ENCODE data around the gene KCNIP4. TPM values are rescaled to one million over a fixed set of nuclear protein-coding genes. Genes with fewer than 3 reads are reported as not detected.
A peak's percentile ranks its signal among the peaks of the same experiment; 100 is the strongest.

The KCNIP4 gene
- total RNA-seq, 4 donors from 2014 or later: 0.19 TPM; not detected in 3

DNA sequence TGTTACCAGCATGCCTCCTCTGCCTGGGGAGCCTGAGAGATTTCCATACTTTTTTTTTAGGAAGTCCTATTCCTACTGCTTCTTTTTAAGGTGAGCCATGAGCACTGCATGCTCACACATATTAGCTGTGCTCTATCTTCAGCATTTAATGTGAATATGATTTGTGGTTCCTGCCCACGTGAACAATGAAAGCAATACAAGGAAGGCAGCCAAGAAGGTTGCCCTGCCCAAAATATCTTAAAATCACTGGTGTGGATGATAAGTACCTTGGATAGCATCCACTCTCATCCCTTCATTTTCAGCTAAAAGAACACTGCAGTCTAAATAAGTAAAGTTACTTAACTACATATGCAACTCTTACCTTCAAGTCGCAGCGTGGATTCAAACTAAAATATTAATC is 640.9 kb downstream of the KCNIP4 start:
- Histone ChIP-seq H3K4me3 (no peak overlapping the region), H3K4me1 (no peaks in the 10 kb centered on the region), H3K36me3 (no peaks in the 10 kb centered on the region), H3K27ac (no peak overlapping the region), H3K9me3 (no peaks in the 10 kb centered on the region), H3K27me3 (peaks cover 0 to 16% (median 0%) of the 10 kb centered on the region in 4 donors)
- WGBS, 2 donors: 56 to 69% methylated on average over 3 of the region's 3 CpGs
- DNase-seq: no peak
- intact Hi-C loops (cut with DNase I): no loop called here
- TF ChIP-seq, protein P1, sequence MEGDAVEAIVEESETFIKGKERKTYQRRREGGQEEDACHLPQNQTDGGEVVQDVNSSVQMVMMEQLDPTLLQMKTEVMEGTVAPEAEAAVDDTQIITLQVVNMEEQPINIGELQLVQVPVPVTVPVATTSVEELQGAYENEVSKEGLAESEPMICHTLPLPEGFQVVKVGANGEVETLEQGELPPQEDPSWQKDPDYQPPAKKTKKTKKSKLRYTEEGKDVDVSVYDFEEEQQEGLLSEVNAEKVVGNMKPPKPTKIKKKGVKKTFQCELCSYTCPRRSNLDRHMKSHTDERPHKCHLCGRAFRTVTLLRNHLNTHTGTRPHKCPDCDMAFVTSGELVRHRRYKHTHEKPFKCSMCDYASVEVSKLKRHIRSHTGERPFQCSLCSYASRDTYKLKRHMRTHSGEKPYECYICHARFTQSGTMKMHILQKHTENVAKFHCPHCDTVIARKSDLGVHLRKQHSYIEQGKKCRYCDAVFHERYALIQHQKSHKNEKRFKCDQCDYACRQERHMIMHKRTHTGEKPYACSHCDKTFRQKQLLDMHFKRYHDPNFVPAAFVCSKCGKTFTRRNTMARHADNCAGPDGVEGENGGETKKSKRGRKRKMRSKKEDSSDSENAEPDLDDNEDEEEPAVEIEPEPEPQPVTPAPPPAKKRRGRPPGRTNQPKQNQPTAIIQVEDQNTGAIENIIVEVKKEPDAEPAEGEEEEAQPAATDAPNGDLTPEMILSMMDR (IDR thresholded peaks at IDR 0.05): no peak
- no peak for TF ChIP-seq POLR2A (IDR thresholded peaks at IDR 0.05)

DNA sequence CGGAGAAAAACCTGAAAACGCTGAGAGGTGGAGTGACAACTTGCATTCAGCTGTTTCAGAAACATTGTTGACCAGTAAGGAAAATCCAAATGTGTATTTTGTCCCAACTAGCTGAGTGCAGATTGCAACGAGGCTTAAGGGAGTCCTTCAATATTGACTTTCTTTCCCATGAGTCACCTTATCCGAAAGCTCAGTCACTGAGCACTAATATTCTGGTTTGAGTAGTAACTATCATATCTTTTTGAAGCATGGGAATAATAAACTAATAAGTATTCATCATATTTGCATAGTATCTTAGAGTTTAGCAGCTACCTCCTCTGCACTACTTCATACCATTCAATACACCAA is 644.1 kb downstream of the KCNIP4 start:
- TF ChIP-seq, protein P1 (IDR thresholded peaks at IDR 0.05): no peak
- no peak for TF ChIP-seq POLR2A (IDR thresholded peaks at IDR 0.05)
- 14 to 15% methylated on average over 3 to 4 of the region's 4 CpGs for WGBS, 2 donors
- intact Hi-C loops (cut with DNase I): no loop called here
- Histone ChIP-seq H3K36me3 (no peaks in the 10 kb centered on the region), H3K9me3 (no peaks in the 10 kb centered on the region), H3K27me3 (peaks cover 0 to 22% (median 0%) of the 10 kb centered on the region in 4 donors), H3K4me1 (no peaks in the 10 kb centered on the region), H3K27ac (no peak overlapping the region), H3K4me3 (no peak overlapping the region)
- no peak for DNase-seq

DNA sequence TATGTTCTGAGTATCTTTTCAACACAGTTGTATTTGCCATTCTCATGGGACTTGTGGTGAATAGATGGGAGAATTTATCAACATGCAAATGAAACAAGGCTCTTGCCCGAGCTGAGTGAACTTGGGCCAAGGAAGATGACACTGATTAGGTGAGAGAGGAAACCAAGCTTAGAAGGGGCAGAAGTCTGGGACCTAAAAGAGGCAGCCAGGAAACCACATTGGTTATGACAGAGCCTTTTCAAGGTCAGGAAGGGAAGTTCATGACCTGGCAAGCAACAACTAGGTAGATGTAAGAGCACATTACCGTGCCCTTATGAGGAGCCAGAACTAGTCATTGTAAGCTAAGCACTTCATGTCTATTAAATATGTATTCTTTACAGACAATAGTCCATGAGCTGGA is 658.0 kb downstream of the KCNIP4 start:
- no peak overlapping the region for H3K4me3 ChIP-seq
- H3K9me3 ChIP-seq: no peaks in the 10 kb centered on the region
- intact Hi-C loops (cut with DNase I): no loop called here
- H3K36me3 ChIP-seq: no peaks in the 10 kb centered on the region
- TF ChIP-seq, protein P1 (IDR thresholded peaks at IDR 0.05): no peak
- no peak for TF ChIP-seq POLR2A (IDR thresholded peaks at IDR 0.05)
- WGBS, 2 donors: 21 to 44% methylated on average over 2 of the region's 2 CpGs
- H3K27me3 ChIP-seq: no peaks in the 10 kb centered on the region
- peak overlapping the region in 1 of 4 donors; percentile 6 for H3K27ac ChIP-seq
- no peak for DNase-seq
- H3K4me1 ChIP-seq: no peaks in the 10 kb centered on the region

DNA sequence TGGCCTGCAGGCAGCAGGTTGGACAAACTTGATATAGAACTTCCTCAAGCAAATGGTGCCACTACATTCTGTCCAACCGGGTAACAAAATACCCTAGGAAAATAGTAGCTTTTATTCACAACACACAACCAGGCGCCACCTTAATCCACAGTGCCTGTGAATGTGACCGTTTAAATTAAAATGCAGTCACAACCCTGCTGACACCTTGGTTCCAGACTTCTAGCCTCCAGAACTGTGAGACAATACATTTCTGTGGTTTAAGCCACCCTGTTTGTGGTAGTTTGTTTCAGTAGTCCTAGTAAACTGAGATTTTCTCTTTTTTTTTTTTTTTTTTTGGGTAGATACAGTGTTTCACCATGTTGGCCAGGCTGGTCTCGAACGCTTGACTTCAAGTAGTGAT is 672.5 kb downstream of the KCNIP4 start:
- no peak for TF ChIP-seq POLR2A (IDR thresholded peaks at IDR 0.05)
- TF ChIP-seq, protein P1 (IDR thresholded peaks at IDR 0.05): no peak
- H3K4me3 ChIP-seq: no peak overlapping the region
- H3K27me3 ChIP-seq: no peaks in the 10 kb centered on the region
- no peak overlapping the region for H3K27ac ChIP-seq
- intact Hi-C loops (cut with DNase I): no loop called here
- H3K4me1 ChIP-seq: no peaks in the 10 kb centered on the region
- no peaks in the 10 kb centered on the region for H3K36me3 ChIP-seq
- 78 to 93% methylated on average over 5 of the region's 5 CpGs for WGBS, 2 donors
- no peaks in the 10 kb centered on the region for H3K9me3 ChIP-seq
- DNase-seq: no peak

DNA sequence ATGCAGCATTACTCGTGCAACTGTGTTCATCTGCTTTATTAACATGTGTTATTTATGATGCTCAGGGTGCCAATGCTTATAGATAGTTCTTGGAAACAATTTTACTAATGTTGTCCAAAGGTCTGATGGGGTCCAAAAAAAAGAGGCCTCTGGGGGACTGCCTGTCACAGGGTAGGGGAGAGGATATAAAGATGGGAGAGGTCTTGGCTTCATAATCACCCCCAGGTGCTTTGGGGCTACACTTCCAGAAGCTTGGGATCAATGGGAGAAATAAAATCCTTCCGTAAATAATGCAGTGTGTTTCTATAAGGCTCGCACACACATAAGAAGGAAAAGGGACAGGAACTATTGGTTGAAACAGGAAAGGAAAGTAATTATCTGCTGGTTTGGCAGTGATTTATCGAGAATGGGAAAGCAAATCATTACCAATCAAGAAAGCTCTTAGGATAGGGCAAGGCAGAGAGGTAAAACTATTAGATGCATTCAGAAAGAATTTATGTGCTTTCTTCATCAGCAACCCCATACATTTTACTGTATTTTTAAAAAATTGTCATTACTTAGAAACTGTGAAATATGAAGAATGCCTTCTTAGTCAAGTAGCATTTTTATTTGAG is 677.0 kb downstream of the KCNIP4 start:
- WGBS, 2 donors: 47 to 53% methylated on average over 4 of the region's 4 CpGs
- DNase-seq: no peak
- H3K4me1 ChIP-seq: no peaks in the 10 kb centered on the region
- no peak overlapping the region for H3K27ac ChIP-seq
- H3K27me3 ChIP-seq: no peaks in the 10 kb centered on the region
- no peaks in the 10 kb centered on the region for H3K36me3 ChIP-seq
- no peaks in the 10 kb centered on the region for H3K9me3 ChIP-seq
- TF ChIP-seq, protein P1 (IDR thresholded peaks at IDR 0.05): no peak
- no peak for TF ChIP-seq POLR2A (IDR thresholded peaks at IDR 0.05)
- H3K4me3 ChIP-seq: no peak overlapping the region
- intact Hi-C loops (cut with DNase I): no loop called here
